ENCODE data around the gene PGC.

PGC gene

DNA sequence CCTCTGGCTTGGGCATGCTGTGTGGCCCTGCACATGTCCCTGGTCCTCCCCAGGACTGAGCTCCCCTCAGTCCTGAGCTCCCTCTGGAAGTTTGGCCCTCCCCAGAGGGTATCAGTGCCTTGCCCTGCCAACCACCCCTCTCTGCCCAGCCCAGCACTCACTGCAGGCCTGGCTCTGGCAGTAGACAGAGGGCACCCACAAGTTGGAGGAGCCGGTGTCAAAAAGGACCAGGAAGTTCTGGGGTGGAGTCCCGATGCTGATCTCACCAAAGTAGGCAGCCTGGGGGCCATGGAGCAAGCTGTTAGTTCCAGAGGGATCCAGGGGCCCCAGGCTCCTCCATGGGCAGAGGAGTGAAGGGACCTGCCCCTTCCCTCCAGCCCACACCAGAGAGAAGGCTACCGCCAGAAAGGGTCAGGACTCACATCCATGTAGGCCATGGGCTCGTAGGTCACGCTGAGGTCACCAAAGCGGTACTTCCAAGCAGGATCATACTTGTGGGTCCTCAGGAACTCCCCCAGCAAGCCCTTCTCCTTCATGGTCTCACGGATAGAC, 2.9 kb downstream of the PGC start:
- DNase-seq, result no peak

DNA sequence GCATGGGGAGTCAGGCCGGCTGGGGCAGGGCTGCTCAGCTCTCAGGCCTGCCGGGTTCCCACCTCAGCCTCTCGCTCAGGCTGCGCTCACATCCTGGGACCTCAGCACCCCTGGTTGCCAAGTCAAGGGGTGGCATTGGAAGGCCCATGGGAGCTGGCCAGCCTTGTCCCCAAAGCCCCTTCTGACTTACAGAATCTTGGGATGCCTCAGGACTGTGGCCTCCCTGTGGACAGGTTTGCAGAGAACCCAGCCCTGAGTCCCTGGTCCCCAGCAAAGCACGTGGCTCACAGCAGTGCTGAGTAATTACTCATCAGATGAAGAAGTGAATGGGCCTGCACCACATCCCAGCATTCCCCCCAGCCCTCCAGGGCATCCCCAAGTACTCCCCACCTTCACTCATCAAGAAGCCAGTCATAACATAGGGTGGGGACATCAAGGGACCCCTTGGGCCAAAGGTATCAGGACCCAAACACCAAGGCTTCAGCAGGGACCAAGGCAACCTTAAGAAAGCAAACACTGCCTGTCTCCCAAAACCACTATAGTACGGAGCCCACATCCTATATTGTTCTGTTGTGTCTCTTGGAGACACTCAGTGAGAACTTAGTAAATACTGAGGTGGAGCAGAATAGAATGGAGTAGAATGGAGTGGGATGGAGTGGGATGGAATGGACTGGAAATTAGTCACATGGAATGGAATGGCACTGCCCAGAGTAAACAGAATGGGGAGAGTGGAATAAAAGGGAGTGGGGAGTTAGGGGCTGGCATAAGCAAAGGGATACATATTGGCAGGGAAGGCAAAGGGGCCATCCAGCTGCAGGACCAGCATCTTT, 3.6 kb downstream of the PGC start:
- DNase-seq, result no peak

DNA sequence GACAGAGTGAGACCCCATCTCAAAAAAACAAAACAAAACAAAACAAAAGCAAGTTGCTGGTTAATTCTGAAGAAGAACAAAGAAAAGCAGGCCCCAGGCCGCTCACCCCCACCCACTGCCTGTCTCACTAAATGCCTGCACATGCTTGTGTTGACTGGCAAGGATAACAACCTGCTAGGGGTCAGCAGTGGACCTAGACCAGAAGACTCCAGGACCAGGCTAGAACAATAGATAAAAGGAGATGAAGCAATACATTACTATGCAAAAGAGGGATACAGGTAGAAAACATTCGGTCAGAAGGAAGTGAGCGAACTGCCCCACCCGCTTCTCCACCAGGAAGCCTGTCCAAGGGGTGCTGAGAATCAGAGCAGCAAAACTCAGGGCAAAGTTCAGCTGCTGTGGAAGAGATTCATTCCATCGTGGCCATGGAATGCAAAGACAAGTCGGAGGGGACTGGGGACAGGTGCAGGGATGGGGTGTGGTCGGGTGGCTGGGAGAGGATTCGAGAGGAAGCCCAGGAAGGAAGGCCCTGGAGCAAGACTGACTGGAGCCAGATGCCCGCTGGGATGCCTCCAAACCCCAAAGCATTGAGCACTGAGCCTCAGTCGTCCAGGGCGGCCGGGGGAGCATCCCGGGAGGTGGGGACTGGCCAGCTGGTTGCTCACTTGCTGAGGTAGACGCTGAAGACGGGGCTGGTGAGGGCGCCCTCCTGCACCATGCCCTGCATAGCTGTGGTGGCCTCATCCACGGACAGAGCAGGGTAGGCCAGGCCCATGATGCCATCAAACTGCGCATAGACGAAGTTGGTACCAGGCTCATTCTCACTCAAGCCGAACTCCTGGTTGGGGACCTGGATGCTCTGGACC, 5.3 kb downstream of the PGC start:
- DNase-seq, result no peak

DNA sequence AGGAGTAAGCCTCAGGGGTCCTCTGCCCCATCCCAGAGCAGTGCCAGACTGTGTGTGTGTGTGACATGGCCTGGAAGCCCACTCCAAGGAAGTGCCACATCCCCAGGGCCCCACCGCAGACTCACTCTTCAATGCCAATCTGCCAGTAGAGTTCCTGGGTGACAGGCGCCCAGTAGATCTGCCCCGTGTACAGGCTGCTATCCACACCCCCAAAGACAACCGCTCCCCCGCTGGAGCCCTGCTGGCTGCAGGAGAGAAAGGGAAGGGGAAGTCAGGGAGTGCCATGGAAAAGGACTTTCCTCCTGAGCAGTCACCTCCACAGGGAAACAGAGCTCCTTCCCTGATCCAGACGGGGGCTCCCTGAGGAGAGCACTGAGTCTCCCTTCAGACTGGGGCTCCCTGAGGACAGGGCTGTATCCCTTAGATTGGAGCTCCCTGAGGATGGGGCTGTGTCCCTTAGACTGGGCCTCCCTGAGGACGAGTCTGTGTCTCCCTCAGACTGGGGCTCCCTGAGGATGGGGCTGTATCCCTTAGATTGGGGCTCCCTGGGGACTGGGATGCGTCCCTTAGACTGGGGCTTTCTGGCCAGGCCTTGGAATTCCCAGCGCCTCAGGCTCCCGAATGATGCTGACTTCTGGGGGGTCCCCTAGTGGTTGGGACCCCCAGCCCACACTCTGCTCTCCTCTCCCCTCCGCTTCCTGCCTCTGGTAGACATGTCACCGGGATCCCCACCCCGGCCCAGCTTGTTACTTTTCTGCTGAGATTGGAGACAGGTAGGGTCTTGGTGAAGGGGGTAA, 6.6 kb downstream of the PGC start:
- no peak for DNase-seq

DNA sequence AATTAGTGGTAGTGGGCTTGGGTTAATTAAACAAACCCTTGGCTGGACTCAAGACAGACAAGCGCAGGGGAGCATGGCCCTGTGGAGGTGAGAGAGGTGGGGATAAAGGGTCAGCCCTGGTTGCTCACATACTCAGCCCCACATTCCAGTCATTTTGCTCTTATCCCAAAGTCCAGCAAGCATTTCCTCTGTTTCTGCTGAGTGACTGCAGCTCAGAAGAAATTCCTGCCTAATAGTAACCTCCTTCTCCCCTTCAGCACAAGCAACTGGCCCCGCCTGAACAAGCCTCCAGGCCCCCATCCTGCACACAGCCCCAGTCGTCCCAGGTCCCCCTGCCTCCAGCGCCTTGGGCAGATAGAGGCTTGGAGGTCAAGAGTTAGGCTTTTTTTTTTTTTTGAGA, 8.2 kb downstream of the PGC start:
- no peak for DNase-seq

DNA sequence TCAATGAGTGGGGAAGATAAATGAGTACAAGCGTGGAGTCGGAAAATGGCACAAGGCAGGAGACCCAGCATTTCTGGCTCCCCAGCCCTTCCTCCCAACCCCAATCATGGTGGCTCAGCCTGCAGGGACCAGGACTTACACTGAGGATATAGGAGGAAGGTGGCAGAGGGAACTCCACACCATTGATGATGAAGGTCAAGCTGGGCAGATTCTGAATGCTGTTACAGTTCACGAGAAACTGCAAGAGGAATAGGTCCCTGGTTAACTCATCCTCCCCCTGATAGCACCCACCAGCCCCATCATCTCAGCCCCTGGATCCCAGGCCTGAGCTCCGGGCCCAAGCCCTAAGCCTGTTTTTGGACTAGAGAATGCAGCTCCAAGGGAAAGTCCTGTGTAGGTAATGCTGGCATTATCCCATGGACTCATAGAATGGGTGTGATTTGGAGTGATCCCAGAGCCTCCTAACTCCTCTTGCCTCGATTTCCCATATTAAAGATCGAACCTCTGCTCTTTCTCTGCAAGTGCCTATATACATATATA, 9.5 kb downstream of the PGC start:
- no peak for DNase-seq

DNA sequence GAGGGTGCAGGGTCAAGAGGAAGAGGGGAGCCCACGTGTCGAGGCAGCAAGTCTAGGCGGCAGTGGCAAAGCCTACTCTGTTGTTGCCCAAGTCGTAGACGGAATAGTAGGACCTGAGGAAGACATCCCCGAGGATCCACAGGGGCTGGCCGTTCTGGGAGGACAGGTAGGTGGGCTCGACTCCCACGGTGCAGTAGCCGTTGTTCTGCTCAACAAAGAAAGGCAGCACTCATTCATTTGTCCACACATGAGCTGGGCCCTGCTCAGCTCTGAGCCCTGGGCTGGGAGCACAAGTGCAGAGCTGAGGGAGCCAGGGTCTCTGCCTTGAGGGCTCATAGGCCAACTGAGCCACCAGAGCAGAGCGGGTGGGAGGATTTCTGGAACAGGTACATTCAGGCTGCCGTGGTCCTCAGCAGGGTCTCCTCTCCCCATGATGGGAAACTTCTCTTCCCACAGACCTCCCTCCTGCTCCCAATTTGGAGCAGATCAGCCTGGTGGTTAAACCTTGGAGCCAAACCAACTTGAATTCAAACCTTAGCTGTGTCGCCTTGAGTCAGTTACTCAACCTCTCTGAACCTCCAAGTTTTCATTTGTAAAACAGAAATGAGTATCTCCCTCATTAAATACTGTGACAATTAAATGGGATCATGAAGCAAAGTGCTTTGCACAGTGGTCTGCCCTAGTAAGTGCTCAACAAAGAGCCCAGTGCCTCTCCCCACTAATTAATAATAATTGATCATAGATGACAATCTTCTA, 10.2 kb downstream of the PGC start:
- DNase-seq, result no peak

DNA sequence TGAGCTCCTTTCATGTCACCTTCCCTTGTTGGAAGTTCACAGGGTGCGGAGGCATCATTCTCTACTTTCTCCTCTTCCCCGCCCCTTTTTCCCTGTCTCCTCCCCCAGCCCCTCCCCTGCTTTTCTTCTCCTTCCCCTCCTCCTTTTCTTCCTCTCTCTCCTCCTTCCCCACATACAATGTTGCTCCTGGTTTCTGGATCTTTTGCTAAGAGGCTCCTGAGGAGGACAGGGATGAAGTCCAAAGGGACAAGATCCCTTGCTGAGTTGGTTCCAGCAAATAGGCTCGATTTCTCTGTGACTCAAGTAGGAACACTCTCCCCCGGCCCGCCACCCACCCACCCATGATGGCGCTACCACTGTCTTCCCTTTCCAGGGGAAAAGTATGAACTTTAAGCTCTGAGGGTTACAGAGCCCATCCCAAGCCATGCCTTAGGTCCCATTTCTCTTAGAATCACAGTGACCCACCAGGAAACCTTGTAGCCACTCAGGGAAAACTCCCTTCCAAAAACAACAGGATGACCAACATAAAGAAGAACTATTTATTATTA, 10.9 kb downstream of the PGC start:
- DNase-seq, result no peak

DNA sequence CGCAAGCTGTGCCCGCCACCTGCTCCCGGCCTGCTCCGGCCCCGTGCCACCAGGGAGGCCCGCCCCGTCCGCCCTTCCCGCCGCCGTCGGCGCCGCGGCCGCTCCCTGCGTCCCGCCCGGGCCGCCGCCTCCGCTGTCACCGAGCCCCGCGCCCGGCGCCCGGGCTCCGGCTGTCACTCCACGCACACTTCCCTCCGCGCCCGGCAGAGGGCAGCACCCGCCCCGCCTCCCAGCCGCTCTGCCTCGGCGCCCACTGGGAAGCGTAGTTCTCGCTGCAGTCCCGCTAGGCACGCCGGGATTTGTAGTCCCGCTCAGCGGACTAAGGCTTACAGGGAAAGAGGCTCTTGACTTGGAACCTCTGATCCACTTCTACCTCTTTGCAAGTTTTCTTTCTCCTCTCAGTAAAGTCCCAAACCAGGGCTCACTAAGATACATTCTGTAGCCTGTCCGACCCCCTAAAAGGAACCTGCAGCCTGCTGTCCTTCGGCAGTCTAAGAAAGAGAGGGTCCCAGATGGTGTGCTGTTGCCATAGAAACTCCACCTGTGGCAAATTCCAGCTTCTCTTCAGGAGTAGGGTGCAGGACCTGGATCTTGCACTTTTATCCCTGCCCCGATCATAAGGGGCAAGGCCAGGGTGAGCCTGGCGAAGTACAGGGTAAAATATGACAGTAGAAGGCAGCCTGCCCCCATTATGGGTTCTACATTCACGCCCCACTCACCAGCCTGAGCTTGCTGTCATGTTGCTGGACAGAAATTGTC, 11.6 kb downstream of the PGC start, which contains the start of gene TFEB:
TFEB (minus strand) TSS at position 182 of the 759 bp plus-strand sequence. CDS start 44,395 bp downstream, outside the sequence.
- DNase-seq, result peak; percentile 91

DNA sequence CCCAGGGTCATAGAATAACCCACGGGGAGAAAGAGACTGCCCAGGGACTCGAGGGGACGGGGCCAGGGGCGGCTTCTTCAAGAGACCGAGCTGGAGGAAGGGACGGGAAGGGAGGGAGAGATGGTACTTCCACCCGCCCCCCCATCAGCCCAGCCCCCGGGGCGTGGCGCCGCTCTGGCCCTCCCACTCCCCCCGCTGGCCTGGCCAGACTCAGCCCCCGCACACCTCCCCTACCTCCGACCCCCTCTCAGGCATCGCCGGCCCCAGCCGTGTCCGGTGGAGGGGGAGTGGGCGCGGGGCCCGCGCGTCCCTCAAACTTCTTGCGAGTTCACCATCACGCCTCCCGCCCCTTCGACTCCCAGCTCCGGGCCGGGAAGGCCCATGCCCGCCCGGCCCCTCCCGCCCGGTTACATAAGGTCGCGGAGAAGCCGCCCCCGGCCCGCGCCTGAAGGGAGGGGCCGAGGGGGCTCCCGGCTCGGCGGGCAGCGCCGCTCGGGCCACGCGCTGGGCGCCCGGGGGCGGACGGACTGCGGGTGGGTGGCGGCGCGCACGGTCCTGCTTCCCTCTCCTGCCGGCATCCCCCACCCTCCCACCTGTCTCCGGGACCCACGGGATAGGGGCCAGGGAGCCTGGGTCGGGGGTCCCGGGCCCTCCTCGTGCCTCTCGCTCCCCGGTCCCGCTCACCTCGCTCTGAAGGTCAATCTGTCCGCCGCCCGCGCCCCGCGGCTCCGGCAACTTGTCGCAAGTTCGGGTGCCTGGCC, 12.4 kb downstream of the PGC start:
- peak; percentile 62 for DNase-seq

DNA sequence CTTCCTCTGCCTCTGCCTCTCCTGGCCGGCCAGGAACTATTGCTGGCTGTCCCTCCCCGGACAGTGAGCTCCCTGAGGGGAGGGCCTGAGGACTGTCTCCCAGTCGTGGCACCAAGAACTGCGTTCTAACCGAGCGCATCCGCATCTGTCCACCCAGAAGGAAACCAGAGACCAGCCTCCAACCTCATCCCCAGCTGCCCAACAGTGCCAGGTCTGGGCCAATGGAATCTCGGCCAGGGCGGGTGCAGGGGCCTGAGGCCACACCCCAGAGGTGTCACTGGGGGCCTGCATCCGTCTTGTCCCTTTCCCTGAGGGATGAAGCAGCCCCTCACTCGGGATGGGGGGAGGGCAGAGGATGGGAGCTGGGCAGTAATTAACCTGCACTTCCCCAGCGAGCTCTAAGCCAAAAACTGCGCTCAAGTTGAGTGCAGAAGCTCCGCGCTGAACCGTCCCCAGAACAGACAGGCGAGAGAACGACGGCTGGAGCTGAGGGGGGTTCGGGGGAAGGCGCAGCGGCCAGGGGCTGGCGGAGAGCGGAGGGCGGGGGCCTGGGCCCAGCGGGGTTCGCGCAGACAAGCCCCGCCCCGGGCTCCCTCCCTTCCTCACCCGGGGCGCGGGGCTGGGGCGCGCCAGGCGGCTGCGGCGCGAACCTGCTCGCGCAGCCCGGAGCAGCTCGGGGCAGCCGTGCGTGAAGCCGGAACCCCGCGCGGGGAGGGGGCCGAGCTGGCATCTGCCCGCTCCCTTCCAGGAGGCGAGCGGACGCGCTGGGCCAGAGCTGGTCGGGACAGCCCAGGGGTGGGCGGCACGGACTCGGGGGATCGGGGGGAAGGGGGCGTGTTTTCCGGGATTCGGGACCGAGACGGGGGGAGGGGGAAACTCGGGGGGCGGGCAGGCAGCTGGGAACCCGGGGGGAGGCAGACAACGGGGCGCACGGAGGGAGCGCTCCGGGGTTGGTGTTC, 13.2 kb downstream of the PGC start:
- DNase-seq, result peak; percentile 70

DNA sequence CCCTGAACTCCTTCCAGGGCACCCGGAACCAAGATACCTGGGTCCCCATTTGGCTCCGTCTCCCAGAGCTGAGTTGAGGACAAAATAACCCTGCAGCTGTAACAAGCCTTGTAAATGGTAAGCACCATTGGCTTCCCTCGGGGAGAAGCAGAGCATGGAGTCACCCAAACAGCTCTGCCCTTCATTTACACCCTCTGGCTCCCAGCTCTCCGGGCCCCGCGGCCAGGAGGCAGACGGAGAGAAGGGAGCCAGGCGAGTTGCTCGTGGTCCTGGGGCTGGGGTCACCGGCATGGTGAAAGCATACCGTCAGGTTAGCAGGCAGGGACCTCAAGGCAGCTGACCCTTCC, 13.9 kb downstream of the PGC start:
- no peak for DNase-seq

DNA sequence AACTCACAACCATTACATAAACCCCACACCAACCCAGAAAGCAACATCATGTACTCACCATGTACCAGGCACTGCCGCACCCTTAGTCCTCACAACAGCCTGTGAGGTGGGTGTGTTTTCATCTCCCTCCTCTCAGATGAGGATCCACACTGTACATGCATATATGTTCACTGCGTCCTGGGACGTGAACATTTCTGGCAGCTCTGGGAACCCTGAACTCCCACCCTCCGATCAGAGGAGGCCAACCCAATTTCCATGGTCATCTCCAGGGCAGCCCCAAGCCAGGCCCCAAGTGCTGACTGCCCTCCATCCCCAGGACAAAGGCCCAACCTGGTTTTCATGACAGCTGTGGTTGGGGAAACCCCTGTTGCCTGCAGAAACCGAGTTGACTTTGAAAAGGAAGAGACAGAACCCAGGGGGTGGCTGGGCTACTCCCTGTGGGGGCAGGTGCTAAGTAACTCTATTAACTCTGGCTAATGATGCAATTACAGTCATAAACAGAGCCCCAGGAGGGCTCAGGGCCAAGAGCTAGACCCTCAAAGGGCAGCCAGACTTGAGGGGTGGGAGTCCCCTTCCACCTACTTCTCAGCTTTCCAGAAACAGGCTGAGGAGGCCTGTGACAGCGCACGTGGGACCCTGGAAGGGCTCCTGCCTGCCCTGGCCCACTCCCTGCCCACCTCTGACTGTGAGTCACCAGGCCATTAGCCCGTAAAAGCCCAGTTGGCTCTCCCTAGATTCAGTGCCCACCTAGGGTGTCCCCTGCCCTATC, 14.4 kb downstream of the PGC start:
- DNase-seq, result peak; percentile 78

DNA sequence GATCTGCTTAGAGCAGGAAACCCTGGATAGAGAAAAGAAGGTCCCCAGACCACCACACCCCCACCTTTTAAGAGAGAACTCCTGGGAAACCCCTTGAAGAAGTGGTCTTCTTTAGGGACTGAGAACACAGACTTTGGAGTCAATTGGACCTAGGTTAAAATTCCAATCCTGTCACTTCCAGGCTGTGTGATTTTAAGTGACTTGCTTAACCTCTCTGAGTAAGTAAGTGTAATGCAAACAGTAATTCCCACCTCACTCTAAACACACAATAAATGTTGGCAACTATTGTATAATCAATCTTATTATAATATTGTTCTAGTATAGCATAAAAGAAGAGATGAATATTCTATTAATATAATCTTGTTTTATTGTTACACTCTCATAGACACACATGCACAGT, 15.0 kb downstream of the PGC start:
- no peak for DNase-seq

DNA sequence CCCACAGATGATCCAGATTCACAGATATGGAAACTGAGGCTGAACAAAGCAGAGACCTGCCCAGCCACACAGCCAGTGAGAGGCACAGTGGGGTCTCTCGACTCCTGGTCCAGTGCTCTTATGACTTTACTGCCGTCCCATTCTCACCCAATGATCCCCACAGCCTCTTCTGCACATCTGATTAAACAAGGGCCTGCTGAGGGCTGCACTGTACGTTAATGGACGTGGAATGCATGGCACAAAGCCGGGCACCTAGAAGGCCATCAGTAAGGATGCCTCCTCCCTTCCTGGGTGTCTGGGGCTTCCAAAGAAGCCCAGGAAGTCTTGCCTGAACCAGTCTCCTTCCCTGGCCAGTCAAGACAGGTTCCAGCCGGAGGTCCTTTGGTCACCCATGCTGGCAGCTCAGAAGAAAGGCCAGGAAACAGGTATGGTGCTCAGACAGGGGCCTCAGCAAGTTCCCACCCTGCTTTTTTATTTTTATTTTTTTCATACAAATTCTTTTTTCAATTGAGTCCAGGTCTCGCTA, 15.6 kb downstream of the PGC start:
- DNase-seq, result no peak

DNA sequence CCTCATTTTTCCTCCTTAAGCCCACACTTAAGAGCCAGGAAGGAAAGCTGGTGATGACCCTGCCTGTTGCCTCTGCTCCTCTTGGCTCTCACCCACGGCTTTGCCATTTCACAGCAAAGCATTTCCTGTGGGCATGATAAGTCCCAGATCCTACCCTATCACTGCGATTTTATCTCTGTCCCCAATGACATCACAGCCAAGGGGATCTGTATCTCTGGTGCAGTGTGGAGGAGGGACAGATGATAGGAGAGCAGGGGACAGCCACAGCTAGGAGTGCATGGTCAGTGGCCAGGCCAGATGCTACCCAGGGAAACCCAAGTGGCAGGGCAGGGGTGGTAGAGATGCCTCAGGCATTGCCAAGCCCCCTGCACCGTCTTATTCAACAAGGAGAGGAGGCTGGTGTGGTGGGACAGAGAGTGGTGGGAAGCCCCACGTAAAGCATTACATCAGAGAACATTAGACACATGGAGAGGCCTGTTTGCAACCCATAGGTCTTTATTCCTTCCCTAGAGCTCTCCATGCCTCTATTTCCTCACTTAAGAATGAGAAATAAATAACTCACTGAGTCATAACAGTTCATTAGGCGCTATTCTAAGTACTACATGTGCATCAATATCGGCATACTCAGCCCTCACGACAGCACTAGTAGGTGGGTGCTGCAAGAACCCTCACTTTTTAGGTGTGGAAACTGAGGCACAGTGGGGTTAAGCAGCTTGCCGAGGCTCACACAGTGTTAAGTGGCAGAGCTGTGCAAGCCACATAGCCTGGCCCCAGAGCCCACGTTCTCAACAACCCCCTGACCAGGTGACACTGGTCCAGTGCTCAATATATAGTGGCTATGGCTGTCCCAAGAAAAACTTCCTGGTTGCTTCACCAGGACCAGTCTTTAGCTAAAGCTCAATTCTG, 16.4 kb downstream of the PGC start:
- no peak for DNase-seq

All from central memory CD4-positive, alpha-beta T cell (primary cell).